Neural crest cell (in vitro differentiated cells): ENCODE results near the gene CGNL1. TPM values are rescaled to one million over a fixed set of nuclear protein-coding genes. Genes with fewer than 3 reads are reported as not detected.

ENCODE experiments used
- DNase-seq: peaks from one replicate; pipeline ENCODE4 v3.0.0; 2021; ENCODE audit warnings: low read depth, mixed read lengths, low spot score
- H3K27ac Mint-ChIP-seq: one replicate; pipeline ENCODE4 v1.8.0; 2021; ENCODE audit warnings: mild to moderate bottlenecking, mixed read lengths; ENCODE audit not compliant: unreplicated experiment
- H3K27me3 Mint-ChIP-seq: 2 replicates; pipeline ENCODE4 v1.8.0; 2021; ENCODE audit warnings: low read depth, mild to moderate bottlenecking, mixed read lengths
- H3K36me3 Mint-ChIP-seq: 2 replicates; pipeline ENCODE4 v1.8.0; 2021; ENCODE audit warnings: low read depth, mild to moderate bottlenecking, mixed read lengths
- H3K4me1 Mint-ChIP-seq: 2 replicates; pipeline ENCODE4 v1.8.0; 2021; ENCODE audit warnings: mixed read lengths
- H3K4me3 Mint-ChIP-seq: one replicate; pipeline ENCODE4 v1.8.0; 2021; ENCODE audit warnings: mild to moderate bottlenecking, mixed read lengths
- H3K9me3 Mint-ChIP-seq: 2 replicates; pipeline ENCODE4 v1.8.0; 2021; ENCODE audit warnings: mixed read lengths
- CTCF ChIP-seq: fragments of 200-600 bp; sonication (generic); conservative IDR thresholded peaks from 2 replicates; pipeline ENCODE4 v1.5.0; 2021; ENCODE audit warnings: antibody characterized with exemption, mild to moderate bottlenecking
- total RNA-seq: library from RNA; stranded (reverse); gene quantifications from 2 replicates; pipeline ENCODE4 v1.2.1, GENCODE V29; 2021

The CGNL1 gene
- total RNA-seq, 1 donor from 2014 or later: 1.2 TPM

DNA sequence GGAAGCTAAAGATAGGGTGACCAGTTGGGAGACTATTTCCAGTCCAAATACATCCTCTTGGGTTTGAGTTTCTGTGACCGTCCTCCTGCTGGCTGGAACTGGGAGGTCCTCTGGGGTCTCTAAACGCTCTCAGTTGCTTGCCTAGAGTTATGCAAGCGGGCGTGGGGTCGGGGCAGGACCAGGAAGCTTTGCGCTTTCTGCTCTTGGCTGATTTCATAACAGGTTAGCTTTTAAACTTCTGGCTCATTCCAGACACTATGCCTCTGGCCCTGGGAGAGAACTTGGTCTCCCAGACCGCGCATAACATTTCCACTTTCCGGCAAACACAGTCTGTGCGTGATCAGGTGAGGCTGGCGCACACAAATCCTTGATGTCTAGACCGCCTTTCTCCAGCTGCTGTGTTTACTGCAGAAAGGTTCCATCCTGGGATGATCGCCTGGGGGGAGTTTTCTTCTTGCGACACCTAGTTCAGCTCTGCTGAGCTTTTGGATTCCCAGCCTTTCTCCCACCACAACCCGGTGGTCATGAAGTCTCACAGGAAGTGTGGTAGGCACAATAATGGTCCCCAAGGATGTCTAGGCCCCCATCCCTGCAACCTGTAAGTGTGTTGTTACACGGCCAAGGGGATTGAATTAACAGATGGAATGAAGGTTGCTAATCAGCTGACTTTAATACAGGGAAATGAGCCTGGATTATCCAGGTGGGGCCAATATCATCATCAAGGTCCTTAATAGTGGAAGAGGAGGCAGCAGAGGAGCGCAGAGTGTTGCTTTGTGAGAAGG lies 23.6 kb upstream of the CGNL1 start:
- no peak for DNase-seq
- no peak overlapping the region for H3K27ac Mint-ChIP-seq
- no peaks in the 10 kb centered on the region for H3K36me3 Mint-ChIP-seq
- H3K27me3 Mint-ChIP-seq: no peaks in the 10 kb centered on the region
- TF ChIP-seq CTCF: no peak
- H3K4me3 Mint-ChIP-seq: no peak overlapping the region
- H3K4me1 Mint-ChIP-seq: peaks cover 11% of the 10 kb centered on the region
- H3K9me3 Mint-ChIP-seq: peaks cover 3% of the 10 kb centered on the region

DNA sequence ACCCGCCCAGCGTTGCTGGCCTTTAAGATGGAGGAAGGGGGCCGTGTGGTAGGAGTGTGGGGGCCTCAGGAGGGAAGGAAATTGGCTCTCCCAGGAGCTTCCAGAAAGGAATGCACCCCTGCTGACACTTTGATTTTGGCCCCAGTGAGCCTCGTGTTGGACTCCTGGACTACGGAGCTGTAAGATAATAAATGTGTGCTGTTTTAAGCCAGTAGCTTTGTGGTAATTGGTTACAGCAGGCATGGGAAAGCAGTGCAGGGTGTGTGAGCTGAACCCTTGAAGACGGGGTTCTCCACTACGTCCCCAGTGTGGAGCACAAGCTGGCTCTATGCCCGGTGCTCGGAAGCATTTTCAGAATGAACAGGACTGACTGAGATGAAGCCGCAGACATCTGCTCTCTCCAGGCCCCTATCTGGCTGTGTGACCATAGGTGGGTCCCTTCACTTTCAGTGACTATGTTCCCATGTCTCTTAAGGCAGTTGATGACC lies 22.9 kb upstream of the CGNL1 start:
- Mint-ChIP-seq H3K9me3 (peaks cover 2% of the 10 kb centered on the region), H3K27me3 (no peaks in the 10 kb centered on the region), H3K4me1 (peaks cover 11% of the 10 kb centered on the region), H3K27ac (no peak overlapping the region), H3K36me3 (no peaks in the 10 kb centered on the region), H3K4me3 (no peak overlapping the region)
- no peak for TF ChIP-seq CTCF
- DNase-seq: no peak

GRCh38 chr15:57354436-57355123 lies 21.7 kb upstream of the CGNL1 start:
- Mint-ChIP-seq H3K27ac (no peak overlapping the region), H3K27me3 (no peaks in the 10 kb centered on the region), H3K9me3 (no peaks in the 10 kb centered on the region), H3K4me3 (no peak overlapping the region), H3K36me3 (no peaks in the 10 kb centered on the region), H3K4me1 (peaks cover 11% of the 10 kb centered on the region)
- TF ChIP-seq CTCF: no peak
- DNase-seq: no peak

GRCh38 chr15:57355259-57355658 lies 21.0 kb upstream of the CGNL1 start:
- no peak for DNase-seq
- TF ChIP-seq CTCF: no peak
- Mint-ChIP-seq H3K36me3 (no peaks in the 10 kb centered on the region), H3K27me3 (no peaks in the 10 kb centered on the region), H3K9me3 (no peaks in the 10 kb centered on the region), H3K4me3 (no peak overlapping the region), H3K4me1 (peaks cover 11% of the 10 kb centered on the region), H3K27ac (peak overlapping the region; percentile 40)

- TF ChIP-seq CTCF: no peak
- H3K36me3 Mint-ChIP-seq: no peaks in the 10 kb centered on the region
- no peak overlapping the region for H3K4me3 Mint-ChIP-seq
- peaks cover 11% of the 10 kb centered on the region for H3K4me1 Mint-ChIP-seq
- no peaks in the 10 kb centered on the region for H3K9me3 Mint-ChIP-seq
- peak overlapping the region; percentile 40 for H3K27ac Mint-ChIP-seq
- no peaks in the 10 kb centered on the region for H3K27me3 Mint-ChIP-seq
- DNase-seq: no peak
Observed at GRCh38 chr15:57356178-57356577, 20.1 kb upstream of the CGNL1 start.
